H9 (cell line): ENCODE data around the gene CRYGN. TPM values are rescaled to one million over a fixed set of nuclear protein-coding genes. Genes with fewer than 3 reads are reported as not detected.
A peak's percentile ranks its signal among the peaks of the same experiment; 100 is the strongest.

ENCODE experiments used
- DNase-seq: peaks from one replicate; pipeline ENCODE4 v3.0.0-alpha.2; 2017
- H2AFZ ChIP-seq: one replicate; pipeline ENCODE4 v1.6.1; 2013; ENCODE audit warnings: mild to moderate bottlenecking, low read length, control low read depth, moderate library complexity
- H2AK5ac ChIP-seq: 2 replicates; pipeline ENCODE4 v1.6.1; 2013; ENCODE audit warnings: low read length, control low read depth, mixed read lengths; ENCODE audit not compliant: insufficient read length
- H2BK120ac ChIP-seq: one replicate; pipeline ENCODE4 v1.6.1; 2013; ENCODE audit warnings: low read depth, mild to moderate bottlenecking, low read length, control low read depth, inconsistent platforms; ENCODE audit not compliant: poor library complexity, severe bottlenecking
- H2BK12ac ChIP-seq: 2 replicates; pipeline ENCODE4 v1.6.1; 2013; ENCODE audit warnings: low read length, control low read depth, mixed read lengths, low read depth; ENCODE audit not compliant: insufficient read length
- H2BK15ac ChIP-seq: 2 replicates; pipeline ENCODE4 v1.6.1; 2013; ENCODE audit warnings: low read depth, low read length, control low read depth
- H2BK20ac ChIP-seq: one replicate; pipeline ENCODE4 v1.6.1; 2013; ENCODE audit warnings: low read depth, mild to moderate bottlenecking, low read length, control low read depth, inconsistent platforms; ENCODE audit not compliant: poor library complexity, severe bottlenecking
- H2BK5ac ChIP-seq: 2 replicates; pipeline ENCODE4 v1.6.1; 2013; ENCODE audit warnings: low read length, control low read depth, mixed read lengths; ENCODE audit not compliant: insufficient read length
- H3K14ac ChIP-seq: 2 replicates; pipeline ENCODE4 v1.6.1; 2013; ENCODE audit warnings: low read length, control low read depth; ENCODE audit not compliant: insufficient read depth
- H3K18ac ChIP-seq: 2 replicates; pipeline ENCODE4 v1.6.1; 2013; ENCODE audit warnings: low read depth, mild to moderate bottlenecking, mixed read lengths, low read length, control low read depth; ENCODE audit not compliant: insufficient read length
- H3K23ac ChIP-seq: 2 replicates; pipeline ENCODE4 v1.6.1; 2013; ENCODE audit warnings: low read length, control low read depth, mixed read lengths, low read depth; ENCODE audit not compliant: insufficient read length
- H3K23me2 ChIP-seq: 2 replicates; pipeline ENCODE4 v1.6.1; 2013; ENCODE audit warnings: low read depth, mild to moderate bottlenecking, mixed read lengths, low read length, control low read depth; ENCODE audit not compliant: insufficient read length, poor library complexity, severe bottlenecking
- H3K27ac ChIP-seq: 2 replicates; pipeline ENCODE4 v1.5.1; 2013; ENCODE audit warnings: low read length, control low read depth, mixed read lengths, low read depth; ENCODE audit not compliant: insufficient read length
- H3K27me3 ChIP-seq: 2 replicates; pipeline ENCODE4 v1.6.1; 2013; ENCODE audit warnings: low read length, control low read depth, inconsistent platforms; ENCODE audit not compliant: insufficient read depth
- H3K4ac ChIP-seq: 2 replicates; pipeline ENCODE4 v1.6.1; 2013; ENCODE audit warnings: low read depth, mild to moderate bottlenecking, control low read depth, inconsistent platforms, low read length, moderate library complexity
- H3K4me1 ChIP-seq: 2 replicates; pipeline ENCODE4 v1.6.1; 2013; ENCODE audit warnings: low read length, control low read depth, inconsistent platforms; ENCODE audit not compliant: insufficient read depth
- H3K4me2 ChIP-seq: 2 replicates; pipeline ENCODE4 v1.6.1; 2013; ENCODE audit warnings: low read length, control low read depth, mixed read lengths; ENCODE audit not compliant: insufficient read length, insufficient read depth
- H3K56ac ChIP-seq: 2 replicates; pipeline ENCODE4 v1.6.1; 2013; ENCODE audit warnings: low read depth, mild to moderate bottlenecking, mixed read lengths, low read length, control low read depth; ENCODE audit not compliant: insufficient read length
- H3K79me1 ChIP-seq: 2 replicates; pipeline ENCODE4 v1.6.1; 2013; ENCODE audit warnings: low read depth, mild to moderate bottlenecking, moderate library complexity, low read length, control low read depth, inconsistent platforms; ENCODE audit not compliant: insufficient read depth, poor library complexity, severe bottlenecking
- H3K79me2 ChIP-seq: 2 replicates; pipeline ENCODE4 v1.6.1; 2013; ENCODE audit warnings: low read length, control low read depth, inconsistent platforms; ENCODE audit not compliant: insufficient read depth
- H3K9ac ChIP-seq: 2 replicates; pipeline ENCODE4 v1.6.1; 2013; ENCODE audit warnings: low read length, control low read depth, mixed read lengths; ENCODE audit not compliant: insufficient read length; ENCODE audit errors: extremely low read depth
- H3K9me3 ChIP-seq: one replicate; pipeline ENCODE4 v1.6.1; 2013; ENCODE audit warnings: low read depth, low read length, inconsistent platforms; ENCODE audit not compliant: control insufficient read depth
- H3T11ph ChIP-seq: one replicate; pipeline ENCODE4 v1.6.1; 2013; ENCODE audit warnings: mild to moderate bottlenecking, low read length, control low read depth, inconsistent platforms
- H4K20me1 ChIP-seq: one replicate; pipeline ENCODE4 v1.6.1; 2013; ENCODE audit not compliant: control insufficient read depth, insufficient read length, insufficient read depth
- H4K5ac ChIP-seq: 2 replicates; pipeline ENCODE4 v1.6.1; 2013; ENCODE audit warnings: low read depth, mild to moderate bottlenecking, mixed read lengths, low read length, control low read depth; ENCODE audit not compliant: insufficient read length
- H4K8ac ChIP-seq: replicated peaks from 2 replicates; pipeline ENCODE4 v1.6.1; 2013; ENCODE audit warnings: low read length, control low read depth, mixed read lengths, low read depth; ENCODE audit not compliant: insufficient read length
- H4K91ac ChIP-seq: 2 replicates; pipeline ENCODE4 v1.6.1; 2013; ENCODE audit warnings: low read depth, mild to moderate bottlenecking, moderate library complexity, mixed read lengths, low read length, control low read depth; ENCODE audit not compliant: insufficient read length
- H3K27ac Mint-ChIP-seq, 3 experiments: 2 replicates in 2 of 3; 3 replicates in 1 of 3; pipeline ENCODE4 v1.8.0; 2020 to 2021; ENCODE audit warnings: mixed read lengths in 3 of 3, mild to moderate bottlenecking in 1 of 3, moderate library complexity in 1 of 3
- H3K27me3 Mint-ChIP-seq: 2 replicates; pipeline ENCODE4 v1.8.0; 2021; ENCODE audit warnings: low read depth, mild to moderate bottlenecking, moderate library complexity, mixed read lengths
- H3K36me3 Mint-ChIP-seq, 3 experiments: 2 replicates in 2 of 3; 3 replicates in 1 of 3; pipeline ENCODE4 v1.8.0; 2020 to 2021; ENCODE audit warnings: low read depth in 3 of 3, mixed read lengths in 3 of 3; ENCODE audit not compliant: insufficient read depth in 1 of 3
- H3K4me1 Mint-ChIP-seq, 2 experiments: 2 replicates each; pipeline ENCODE4 v1.8.0; 2020; ENCODE audit warnings: mixed read lengths in 2 of 2
- H3K4me3 Mint-ChIP-seq, 2 experiments: 2 replicates in 1 of 2; 3 replicates in 1 of 2; pipeline ENCODE4 v1.8.0; 2020 to 2021; ENCODE audit warnings: mild to moderate bottlenecking in 2 of 2, mixed read lengths in 2 of 2, moderate library complexity in 1 of 2
- H3K9me3 Mint-ChIP-seq, 2 experiments: 2 replicates in 1 of 2; 3 replicates in 1 of 2; pipeline ENCODE4 v1.8.0; 2020; ENCODE audit warnings: mild to moderate bottlenecking in 2 of 2, mixed read lengths in 2 of 2, moderate library complexity in 1 of 2
- CTCF ChIP-seq: fragments of 200-600 bp; sonication (generic); conservative IDR thresholded peaks from 3 replicates; pipeline ENCODE4 v1.8.0; 2021; ENCODE audit warnings: antibody characterized with exemption, mild to moderate bottlenecking
- WGBS: extraction: QIAGEN DNeasy Blood & Tissue Kit; methylation state at CpG from one replicate; pipeline ENCODE4 v1.1.7; 2013; ENCODE audit warnings: missing lambda C conversion rate, low lambda C conversion rate, mixed read lengths; ENCODE audit not compliant: insufficient read length; ENCODE audit errors: extremely low coverage; 5-methylcytosine and 5-hydroxymethylcytosine counted together
- total RNA-seq: library from RNA; stranded (reverse); gene quantifications from 2 replicates; pipeline ENCODE4 v1.2.1, GENCODE V29; 2021

Gene CRYGN
- total RNA-seq, 1 experiment from 2014 or later, result 1.8 TPM

DNA sequence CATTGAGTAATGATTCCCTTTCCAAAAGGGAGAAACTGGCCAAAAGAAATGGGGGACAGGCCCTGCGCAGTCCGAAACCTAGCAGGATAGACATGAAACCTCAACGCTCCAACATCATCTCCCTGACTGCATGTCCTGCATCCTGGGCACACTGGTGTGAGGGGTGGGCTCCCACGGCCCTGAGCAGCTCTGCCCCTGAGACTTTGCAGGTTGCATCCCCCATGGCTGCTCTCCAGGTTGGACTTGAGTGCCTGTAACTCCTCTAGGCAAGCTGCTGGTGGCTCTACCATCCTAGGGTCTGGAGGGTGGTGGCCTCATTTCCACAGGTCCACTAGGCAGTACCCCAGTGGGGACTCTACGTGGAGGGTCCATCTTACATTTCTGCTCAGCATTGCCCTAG, 16.3 kb upstream of the CRYGN start:
- no CpG with 5 or more reads among the region's 5 CpGs for WGBS
- Histone ChIP-seq H4K20me1 (no peaks in the 10 kb centered on the region), H3K4me1 (peaks cover 8% of the 10 kb centered on the region; the same call in 1 of the 2 replicates), H3K9me3 (no peaks in the 10 kb centered on the region), H4K8ac (no peak overlapping the region), H3K79me1 (no peaks in the 10 kb centered on the region), H2BK20ac (no peak overlapping the region), H2BK120ac (no peak overlapping the region), H2BK15ac (no peak overlapping the region), H4K91ac (no peak overlapping the region), H2AK5ac (no peak overlapping the region), H3K18ac (no peak overlapping the region), H2AFZ (no peak overlapping the region), H3T11ph (no peak overlapping the region), H3K56ac (no peak overlapping the region), H3K27me3 (no peaks in the 10 kb centered on the region), H4K5ac (no peak overlapping the region), H3K23me2 (no peaks in the 10 kb centered on the region), H3K27ac (no peak overlapping the region), H3K14ac (no peak overlapping the region; the same call in 1 of the 2 replicates), H2BK12ac (no peak overlapping the region), H3K4me2 (no peak overlapping the region), H3K79me2 (no peaks in the 10 kb centered on the region), H3K4ac (no peak overlapping the region), H3K23ac (no peak overlapping the region), H2BK5ac (no peak overlapping the region), H3K9ac (no peak overlapping the region)
- Mint-ChIP-seq H3K36me3 (peaks cover 6 to 16% (median 10%) of the 10 kb centered on the region in 3 experiments), H3K27me3 (peaks cover 13% of the 10 kb centered on the region; the same call in 1 of the 2 replicates), H3K27ac (peak overlapping the region in 2 of 3 experiments; percentile 7 to 82; a peak in 4 of 7 replicates), H3K9me3 (peaks cover 14% of the 10 kb centered on the region in 2 experiments), H3K4me1 (peaks cover 72 to 73% of the 10 kb centered on the region in 2 experiments), H3K4me3 (no peak overlapping the region)
- no peak for TF ChIP-seq CTCF
- peak; percentile 28 for DNase-seq
